ENCODE results near the gene B4GAT1.

GRCh38 chr11:66346476-66347424, 679 bp downstream of the B4GAT1 start:
- TF ChIP-seq CTCF (IDR thresholded peaks at IDR 0.05) (no peak), ZFX (IDR thresholded peaks at IDR 0.05; ENCODE audit: borderline replicate concordance) (no peak)
